SHP77 treated with DMSO at 0.1 percent for 48 hours (cell line): ENCODE data around the gene ATAD3C.
"Not testable (repeated sequence)": the region's sequence is repeated elsewhere in the genome, so short reads cannot be mapped to it uniquely, and the experiment has no call there.

Experiments
- DNase-seq: peaks from one replicate; lab custom pipeline; 2025; lab: John Stamatoyannopoulos, UW

The ATAD3C gene

DNA sequence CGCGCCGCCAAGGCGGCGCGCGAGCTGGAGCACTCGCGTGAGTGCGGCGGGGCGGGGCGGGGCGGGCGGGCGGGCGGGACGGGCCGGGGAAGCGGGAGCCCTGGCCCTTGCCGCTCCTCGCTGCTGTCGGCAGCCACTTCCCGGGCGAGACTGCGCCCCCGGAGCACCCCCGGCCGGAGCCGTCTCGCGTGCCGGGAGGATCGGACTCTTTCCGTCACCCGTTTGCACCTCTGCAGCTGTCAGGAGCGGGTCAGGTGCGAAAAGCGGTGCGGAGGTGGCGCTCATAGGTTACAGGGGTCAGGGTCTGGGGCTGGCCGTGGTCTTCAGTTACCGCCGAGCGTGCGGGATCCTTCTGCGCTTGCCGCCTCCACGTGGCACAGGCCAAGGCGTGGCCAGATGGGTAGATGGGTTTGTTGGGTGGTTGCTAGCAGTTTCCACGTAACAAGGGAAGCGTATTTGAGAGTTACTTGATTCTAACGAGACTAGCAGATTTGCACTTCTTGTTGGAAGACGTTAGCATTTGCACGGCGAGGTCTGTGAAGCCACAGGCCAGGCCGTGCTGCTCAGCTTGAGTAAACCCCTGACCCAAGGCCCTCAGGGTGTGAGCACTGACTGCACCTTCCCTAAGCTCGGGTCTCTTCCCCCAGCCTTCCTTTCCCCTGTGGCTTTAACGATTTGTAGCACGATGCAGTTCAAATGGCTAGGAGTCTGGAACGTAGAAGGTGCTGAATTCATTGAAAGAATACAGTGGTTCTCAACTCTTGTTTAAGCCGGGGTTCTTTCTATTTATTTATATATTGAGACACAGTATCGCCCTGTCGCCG is 22.8 kb downstream of the ATAD3C start:
- not testable (repeated sequence) for DNase-seq

DNA sequence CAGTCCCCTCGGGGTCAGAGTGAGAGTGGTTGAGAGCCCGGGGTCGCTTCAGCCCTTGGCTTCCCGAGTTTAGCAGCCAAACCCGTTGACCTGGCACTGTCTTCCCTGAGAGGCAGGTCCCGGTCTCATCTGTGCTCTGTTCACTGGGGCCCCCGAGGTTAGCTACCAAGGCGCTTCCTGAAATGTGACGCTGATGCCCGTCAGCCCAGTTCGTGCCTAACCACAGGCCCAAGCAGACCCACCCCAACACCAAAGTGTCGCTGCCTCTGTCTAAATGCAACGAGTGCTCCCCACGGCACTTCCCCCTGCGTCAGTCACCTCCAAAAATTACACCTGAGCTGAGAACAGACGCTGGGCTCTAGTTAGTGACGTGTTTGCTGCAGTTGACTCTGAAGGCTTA is 26.5 kb downstream of the ATAD3C start:
- not testable (repeated sequence) for DNase-seq

DNA sequence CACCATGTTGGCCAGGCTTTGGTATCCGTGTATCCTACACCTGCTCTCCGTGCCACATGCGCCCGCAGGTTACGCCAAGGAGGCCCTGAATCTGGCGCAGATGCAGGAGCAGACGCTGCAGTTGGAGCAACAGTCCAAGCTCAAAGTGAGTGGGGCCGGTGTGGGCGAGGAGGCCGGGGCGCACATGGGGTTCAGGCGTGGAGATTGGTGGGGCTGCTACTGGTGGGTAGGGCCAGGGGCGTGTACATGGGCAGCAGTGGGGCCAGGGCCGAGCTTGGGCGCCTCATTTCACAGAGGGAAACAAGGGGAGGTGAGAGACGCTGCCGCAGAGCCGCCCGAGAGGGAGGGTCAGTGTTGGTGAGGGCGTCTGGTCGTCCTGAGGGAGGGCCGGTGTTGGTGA is 27.7 kb downstream of the ATAD3C start:
- no peak for DNase-seq

DNA sequence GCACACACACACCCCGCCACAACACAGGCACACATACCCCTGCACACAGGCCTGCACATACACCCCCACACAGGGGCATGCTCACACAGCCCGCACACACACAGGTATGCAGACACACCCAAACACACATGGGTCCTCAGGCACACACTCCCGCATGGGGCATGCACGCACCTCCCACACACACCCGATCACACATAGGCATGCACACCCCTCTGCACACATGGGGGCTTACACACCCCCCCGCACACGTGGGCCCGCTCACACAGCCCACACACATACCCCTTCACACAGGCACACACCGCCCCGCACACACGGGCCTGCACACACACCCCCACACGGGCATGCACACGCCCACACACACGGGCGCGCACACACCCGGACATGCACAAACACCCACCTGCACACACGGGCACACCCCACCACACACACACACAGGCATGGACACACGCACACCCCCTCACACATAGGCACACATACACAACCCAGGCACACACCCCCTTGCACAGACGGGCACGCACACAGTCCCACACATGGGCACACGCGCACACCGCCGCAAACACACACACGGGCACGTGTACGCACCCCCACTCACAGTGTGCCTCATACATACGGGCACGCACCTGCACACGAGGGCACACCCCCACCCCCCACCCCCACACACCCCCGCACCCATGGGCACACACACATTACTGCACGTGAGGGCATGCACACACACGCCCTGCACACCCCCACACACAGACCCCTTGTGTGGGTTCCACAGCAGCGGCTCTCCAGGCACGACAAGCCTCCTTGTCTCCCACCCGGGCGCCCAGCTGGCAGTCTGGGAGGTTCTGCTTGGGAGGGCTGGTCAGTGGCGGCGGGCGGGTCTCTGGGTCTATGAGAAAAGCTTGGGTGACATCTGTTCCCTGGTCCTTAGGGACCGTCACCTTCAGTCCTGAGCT is 30.3 kb downstream of the ATAD3C start:
- no peak for DNase-seq

DNA sequence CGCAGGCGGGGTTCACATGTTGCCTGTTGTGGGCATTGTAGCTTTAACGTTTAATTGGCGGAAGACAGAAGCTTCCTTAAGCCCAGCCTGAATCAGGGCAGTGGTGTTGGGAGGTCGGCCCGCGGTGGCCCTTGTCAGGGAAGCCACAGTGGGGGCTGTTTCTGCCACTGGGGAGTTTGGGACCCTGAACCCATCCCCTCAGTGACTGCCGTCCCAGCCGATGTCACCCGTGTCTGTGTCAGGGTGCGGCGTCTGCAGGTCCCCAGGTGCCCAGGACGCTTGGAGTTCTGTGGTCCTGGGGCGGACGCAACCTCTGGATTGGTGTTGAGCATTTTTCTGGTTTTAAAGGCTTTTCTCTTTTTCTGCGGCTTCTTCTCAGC is 31.0 kb downstream of the ATAD3C start:
- DNase-seq, result not testable (repeated sequence)

DNA sequence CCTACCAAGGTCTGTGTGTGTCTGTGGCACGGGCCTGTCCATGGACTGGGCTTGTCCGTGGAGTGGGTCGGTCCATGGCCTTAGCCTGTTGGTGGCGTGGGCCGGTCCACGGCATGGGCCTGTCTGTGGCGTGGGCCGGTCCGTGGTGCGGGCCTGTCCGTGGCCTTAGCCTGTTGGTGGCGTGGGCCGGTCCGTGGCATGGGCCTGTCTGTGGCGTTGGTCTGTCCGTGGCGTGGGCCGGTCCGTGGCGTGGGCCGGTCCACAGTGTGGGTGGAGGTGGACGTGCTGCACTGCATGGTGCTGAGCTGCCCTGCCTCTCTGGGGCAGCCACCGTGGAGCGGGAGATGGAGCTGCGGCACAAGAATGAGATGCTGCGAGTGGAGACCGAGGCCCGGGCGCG is 32.3 kb downstream of the ATAD3C start:
- not testable (repeated sequence) for DNase-seq

DNA sequence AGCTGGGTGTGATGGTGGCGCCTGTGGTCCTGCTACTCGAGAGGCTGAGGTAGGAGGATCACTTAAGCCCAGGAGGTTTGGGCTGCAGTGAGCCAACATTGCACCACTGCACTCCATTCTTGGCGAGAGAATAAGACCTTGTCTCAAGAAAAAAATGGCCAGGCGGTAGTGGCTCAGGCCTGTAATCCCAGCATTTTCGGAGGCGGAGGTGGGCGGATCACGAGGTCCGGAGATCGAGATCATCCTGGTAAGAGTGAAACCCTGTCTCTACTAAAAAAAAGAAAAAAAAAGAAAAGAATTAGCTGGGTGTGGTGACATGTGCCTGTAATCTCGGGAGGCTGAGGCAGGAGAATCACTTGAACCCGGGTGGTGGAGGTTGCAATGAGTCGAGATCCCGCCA is 33.4 kb downstream of the ATAD3C start:
- no peak for DNase-seq

DNA sequence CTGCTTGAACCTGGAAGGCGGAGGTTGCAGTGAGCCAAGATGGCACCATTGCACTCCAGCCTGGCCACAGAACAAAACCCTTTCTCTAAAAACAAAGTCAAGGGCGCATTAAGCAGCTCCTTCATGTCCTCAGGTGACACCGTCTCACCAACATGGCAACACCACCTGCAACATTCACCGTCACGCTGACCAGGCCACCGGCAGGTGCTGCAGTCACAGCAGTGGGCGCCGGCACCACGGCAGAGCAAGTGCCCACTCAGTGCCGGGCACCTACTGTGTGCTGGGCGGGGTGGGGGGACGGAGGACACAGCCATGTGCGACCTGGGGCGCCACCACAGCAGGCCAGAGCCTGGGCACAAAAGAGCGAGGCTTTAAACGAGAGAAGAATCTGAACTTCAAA is 34.2 kb downstream of the ATAD3C start:
- no peak for DNase-seq

DNA sequence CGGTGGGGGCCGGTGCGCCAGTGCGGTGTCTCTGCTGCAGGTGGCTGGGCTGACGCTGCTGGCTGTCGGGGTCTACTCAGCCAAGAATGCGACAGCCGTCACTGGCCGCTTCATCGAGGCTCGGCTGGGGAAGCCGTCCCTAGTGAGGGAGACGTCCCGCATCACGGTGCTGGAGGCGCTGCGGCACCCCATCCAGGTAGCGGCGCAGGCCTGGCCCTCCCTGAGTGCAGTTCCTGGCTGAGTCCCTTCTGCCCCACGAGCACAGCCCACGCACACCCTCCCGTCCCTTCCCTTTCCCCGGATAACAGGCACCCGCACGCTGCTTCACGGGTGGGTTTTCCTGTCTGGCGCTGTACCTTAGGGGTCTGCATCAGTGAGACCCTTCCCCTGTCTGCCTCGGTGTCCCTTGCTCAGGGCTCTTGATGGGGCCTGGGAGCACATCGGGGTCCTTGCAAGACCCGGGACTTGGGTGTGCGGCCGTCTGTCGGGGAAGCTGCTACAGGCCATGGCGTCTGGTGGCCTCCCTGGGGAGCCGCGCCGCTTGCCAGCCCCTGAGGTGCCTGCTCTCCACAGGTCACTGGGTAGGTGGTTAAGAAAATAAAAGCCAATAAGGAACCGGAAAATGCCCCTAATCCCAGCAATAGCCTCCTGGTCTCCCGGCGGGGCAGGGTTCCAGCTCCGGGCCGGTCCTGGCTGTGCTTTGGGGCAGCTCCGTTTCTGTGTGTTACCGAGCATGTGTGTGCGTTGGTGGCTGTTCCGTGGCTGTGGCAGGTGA is 35.7 kb downstream of the ATAD3C start:
- not testable (repeated sequence) for DNase-seq

DNA sequence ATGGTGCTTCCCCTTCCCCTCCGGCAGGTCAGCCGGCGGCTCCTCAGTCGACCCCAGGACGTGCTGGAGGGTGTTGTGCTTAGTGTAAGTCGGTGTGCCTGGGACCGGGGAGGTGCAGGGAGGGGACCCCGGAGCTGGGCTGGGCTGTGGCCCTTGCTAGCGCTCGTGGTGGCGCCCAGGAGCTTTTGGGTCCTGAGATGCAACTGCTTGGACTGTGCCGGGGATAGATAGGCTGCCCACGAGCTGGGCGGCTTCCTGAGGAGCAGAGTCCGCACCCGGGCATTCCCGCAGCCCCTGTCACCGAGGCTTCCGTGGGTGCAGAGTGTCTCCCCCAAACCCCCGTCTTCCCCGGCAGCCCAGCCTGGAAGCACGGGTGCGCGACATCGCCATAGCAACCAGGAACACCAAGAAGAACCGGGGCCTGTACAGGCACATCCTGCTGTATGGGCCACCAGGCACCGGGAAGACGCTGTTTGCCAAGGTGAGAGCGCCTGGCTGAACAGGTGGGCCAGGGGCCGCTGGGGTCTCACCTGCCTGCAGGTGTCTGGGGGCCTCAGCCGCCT is 36.3 kb downstream of the ATAD3C start:
- DNase-seq, result not testable (repeated sequence)

DNA sequence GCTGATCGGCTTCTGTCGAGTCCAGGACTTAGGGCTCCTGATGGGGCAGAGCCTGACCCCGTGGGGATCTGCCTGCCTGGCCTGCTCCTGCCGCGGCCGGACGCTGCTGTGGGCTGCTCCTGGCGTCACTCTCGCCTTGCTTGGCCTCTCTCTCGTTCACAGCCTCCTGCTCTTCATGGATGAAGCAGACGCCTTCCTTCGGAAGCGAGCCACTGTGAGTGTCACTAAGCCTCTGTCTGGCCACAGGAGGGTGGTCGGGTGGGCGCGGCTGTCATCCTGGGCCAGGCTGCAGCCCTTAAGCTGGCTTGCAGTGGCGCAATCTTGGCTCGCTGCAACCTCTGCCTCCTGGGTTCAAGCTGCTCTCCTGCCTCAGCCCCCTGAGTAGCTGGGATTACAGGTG is 38.2 kb downstream of the ATAD3C start:
- DNase-seq, result no peak

DNA sequence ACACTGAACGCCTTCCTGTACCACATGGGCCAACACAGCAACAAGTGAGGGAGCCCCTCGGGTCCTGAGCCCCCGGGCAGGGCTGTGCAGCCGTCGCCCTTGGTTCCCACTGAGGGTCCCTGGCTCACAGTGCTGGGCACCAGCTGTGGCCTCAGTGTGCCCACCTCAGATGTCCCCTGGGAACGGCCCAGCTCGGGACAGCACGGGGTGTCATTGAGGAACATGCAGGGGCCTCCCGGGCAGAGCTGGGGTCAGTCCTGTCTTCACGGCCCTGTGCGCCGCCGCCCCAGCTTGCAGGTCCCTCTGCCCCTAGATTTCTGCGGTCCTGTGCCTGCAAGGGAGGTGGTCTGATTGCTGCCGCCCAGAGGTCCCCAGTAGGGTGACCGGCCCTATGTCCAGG is 39.7 kb downstream of the ATAD3C start:
- DNase-seq, result no peak

DNA sequence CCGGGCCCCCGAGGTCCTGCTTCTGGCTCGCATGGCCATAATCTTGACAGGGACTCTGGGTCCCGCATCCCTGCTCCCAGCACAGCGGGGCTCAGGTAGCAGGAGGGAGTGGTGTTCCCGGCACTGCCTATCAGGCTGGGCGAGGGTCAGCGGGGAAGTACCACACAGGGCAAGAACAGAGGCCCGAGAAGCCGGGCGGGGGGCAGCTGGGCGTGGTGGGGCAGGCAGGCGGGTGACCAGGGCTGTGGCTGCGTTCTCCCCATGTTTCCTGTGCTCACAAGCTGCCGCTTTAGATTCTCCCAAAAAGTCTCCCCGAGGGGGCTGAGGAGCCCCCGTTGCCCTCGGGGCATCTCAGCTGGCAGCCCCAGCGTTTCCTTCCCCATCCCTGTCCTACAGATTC is 40.4 kb downstream of the ATAD3C start:
- DNase-seq, result no peak

DNA sequence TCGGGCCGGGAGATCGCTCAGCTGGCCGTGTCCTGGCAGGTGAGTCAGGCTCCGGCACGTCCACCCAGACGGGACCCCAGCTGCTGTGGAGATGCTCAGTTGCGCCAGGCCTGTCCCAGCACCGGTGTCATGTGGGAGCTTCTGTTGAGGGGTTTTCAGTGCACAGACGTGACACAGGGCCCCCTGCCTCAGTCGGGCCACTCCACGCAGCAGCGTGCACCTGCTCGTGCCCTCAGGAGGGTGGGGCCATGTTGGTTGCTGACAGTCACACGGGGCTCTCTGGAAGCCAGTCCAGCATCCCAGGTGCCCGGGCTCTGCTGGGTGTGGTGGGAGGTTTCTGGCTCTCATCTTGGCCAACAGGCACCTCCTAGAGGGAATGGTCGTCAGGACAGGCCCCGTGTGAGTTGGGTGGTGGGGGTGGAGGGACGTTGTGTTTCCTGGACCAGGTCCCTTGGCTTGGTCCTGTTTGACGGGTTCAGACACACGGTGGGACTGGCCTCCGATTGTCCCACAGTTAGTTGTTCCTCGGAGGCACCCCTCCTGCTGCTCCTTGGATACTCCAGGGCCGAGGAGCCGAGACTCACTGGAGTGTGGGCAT is 41.2 kb downstream of the ATAD3C start:
- DNase-seq, result no peak

DNA sequence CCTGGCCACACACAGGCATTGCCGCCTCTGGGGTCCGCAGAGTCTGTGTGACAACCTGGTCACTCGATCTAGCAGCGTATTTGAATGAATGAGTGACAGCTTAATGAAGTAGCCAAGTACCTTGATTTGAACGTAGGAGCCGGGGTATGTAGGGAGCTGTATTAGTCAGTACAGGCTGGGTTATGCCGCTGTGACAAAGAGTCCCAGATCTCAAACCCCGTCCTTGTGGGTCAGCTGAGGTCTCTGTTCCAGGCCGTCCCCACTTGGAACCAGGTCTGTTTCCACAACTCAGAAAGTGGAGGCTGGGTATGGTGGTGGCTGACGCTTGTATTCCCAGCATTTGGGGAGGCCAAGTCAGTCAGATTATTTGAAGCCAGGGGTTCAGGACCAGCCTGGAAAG is 42.1 kb downstream of the ATAD3C start:
- DNase-seq, result no peak

DNA sequence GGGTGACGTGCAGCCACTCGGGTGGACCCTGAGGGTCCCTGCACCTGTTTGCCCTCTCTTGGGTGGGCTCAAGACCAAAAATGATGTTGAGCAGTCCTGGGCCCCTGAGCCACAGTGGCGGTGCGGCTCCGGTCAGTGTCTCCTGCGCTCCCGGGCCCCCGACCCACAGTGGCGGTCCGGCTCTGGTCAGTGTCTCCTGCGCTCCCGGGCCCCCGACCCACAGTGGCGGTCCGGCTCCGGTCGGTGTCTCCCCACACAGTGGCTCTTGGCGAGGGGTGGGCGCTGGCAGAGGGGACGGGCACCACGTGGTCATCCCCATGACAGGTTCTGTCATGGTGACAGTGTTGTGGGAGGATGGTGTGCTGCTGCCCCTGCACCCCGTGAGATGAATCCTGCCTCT is 44.8 kb downstream of the ATAD3C start:
- DNase-seq, result not testable (repeated sequence)

DNA sequence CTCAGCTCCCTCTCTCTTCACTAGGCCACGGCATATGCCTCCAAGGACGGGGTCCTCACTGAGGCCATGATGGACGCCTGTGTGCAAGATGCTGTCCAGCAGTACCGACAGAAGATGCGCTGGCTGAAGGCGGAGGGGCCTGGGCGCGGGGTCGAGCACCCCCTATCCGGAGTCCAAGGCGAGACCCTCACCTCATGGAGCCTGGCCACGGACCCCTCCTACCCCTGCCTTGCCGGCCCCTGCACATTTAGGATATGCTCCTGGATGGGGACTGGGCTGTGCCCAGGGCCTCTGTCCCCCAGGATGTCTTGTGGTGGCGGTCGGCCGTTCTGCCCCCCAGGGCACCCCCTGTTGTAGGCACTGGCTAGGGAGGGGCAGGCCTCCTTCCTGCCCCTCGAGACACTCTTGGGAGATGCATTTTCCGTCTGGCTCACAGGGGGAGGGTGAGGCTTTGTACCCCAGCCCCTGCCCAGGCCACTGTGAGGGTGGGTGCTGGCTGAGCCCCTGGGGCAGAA is 46.0 kb downstream of the ATAD3C start:
- DNase-seq, result not testable (repeated sequence)

DNA sequence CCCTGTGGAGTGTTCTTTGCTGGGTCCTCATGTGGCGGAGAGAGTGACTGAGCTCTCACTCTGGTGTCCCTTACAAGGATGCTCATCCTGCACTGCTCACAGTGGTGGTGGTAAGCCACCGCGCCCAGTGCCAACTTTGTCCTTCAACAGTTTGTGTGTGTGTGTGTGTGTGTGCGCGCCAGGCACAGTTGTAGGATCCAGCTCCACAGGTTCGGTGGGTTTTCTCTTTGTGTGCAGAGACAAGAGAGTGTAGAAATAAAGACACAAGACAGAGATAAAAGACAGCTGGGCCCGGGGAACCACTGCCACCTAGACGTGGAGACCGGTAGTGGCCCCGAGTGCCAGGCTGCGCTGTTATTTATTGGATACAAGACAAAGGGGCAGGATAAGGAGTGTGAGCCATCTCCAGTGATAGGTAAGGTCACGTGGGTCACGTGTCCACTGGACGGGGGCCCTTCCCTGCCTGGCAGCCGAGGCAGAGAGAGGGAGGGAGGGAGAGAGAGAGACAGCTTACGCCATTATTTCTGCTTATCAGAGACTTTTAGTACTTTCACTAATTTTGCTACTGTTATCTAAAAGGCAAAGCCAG is 55.4 kb downstream of the ATAD3C start:
- peak; percentile 65 for DNase-seq

DNA sequence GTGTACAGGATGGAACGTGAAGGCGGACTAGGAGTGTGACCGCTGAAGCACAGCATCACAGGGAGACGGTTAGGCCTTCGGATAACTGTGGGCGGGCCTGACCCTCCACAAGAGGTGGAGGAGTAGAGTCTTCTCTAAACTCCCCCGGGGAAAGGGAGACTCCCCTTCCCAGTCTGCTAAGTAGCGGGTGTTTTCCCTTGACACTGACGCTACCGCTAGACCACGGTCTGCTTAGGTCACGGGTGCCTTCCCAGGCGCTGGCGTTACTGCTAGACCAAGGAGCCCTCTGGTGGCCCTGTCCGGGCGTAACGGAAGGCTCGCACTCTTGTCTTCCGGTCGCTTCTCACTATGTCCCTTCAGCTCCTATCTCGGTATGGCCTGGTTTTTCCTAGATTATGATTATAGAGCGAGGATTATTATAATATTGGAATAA is 55.9 kb downstream of the ATAD3C start:
- peak; percentile 46 for DNase-seq

DNA sequence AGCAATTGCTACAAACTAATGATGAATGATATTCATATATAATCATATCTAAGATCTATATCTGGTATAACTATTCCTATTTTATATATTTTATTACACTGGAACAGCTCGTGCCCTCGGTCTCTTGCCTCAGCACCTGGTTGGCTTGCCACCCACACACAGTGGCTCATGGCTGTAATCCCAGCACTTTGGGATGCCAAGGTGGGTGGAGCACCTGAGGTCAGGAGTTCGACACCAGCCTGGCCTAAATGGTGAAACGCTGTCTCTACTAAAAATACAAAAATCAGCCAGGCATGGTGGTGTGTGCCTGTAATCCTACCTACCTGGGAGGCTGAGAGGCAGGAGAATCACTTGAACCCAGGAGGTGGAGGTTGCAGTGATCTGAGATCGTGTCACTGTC is 56.3 kb downstream of the ATAD3C start:
- DNase-seq, result peak; percentile 46

DNA sequence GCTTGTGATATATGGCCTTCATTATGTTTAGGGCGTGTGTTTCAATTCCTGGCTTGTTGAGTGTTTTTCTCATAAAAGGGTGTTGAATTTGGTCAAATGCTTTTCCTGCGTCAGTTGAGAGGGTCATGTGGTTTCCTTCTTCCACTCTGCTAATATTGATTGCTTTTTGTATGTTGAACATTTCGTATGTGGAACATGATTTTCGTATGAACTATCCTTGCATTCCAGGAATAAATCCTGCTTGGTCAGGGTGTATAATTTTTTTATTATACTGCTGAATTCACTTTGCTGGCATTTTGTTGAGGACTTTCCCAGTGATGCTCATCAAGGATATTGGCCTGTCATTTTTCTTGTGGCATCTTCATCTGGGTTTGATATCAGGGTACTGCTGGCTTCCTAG is 57.8 kb downstream of the ATAD3C start:
- no peak for DNase-seq
